Lower lobe of right lung (tissue), 2 donors: ENCODE results near the gene SMIM10L2A. TPM values are rescaled to one million over a fixed set of nuclear protein-coding genes. Genes with fewer than 3 reads are reported as not detected.
"Not testable (repeated sequence)": the region's sequence is repeated elsewhere in the genome, so short reads cannot be mapped to it uniquely, and the experiment has no call there.

Source experiments
- ATAC-seq, 2 donors: fragments of 200-7000 bp; cut with Tn5 transposase; one replicate each; pipeline ENCODE4 v1.9.1; 2020 to 2022; ENCODE audit warnings: mild to moderate bottlenecking in 2 of 2, moderate library complexity in 2 of 2
- DNase-seq: peaks from one replicate; pipeline ENCODE4 v3.0.0-alpha.2; 2020
- H3K27ac ChIP-seq: fragments of 200-600 bp; one replicate; pipeline ENCODE4 v1.8.0; 2022
- H3K27me3 ChIP-seq: fragments of 200-600 bp; one replicate; pipeline ENCODE4 v1.8.0; 2022; ENCODE audit warnings: low read depth
- H3K36me3 ChIP-seq: fragments of 200-600 bp; one replicate; pipeline ENCODE4 v1.8.0; 2022; ENCODE audit warnings: mild to moderate bottlenecking
- H3K4me1 ChIP-seq: fragments of 200-600 bp; one replicate; pipeline ENCODE4 v1.8.0; 2022
- H3K4me3 ChIP-seq: fragments of 200-600 bp; one replicate; pipeline ENCODE4 v1.8.0; 2022; ENCODE audit warnings: mild to moderate bottlenecking
- H3K9me3 ChIP-seq: fragments of 200-600 bp; one replicate; pipeline ENCODE4 v1.8.0; 2022
- intact Hi-C: fragments of 100-400 bp; cut with DNase I; formaldehyde crosslinking; loops from one replicate; pipeline ENCODE4 v1.11.0; 2022
- total RNA-seq: library from RNA; stranded (reverse); fragmentation: NEBNext Ultra II Directional; extraction: Animal tissue kit (Norgen Biotek cat#: 25700); gene quantifications from one replicate; pipeline ENCODE4 v1.2.1, GENCODE V29; 2021
- TF ChIP-seq, protein P1 (sequence below): fragments of 200-600 bp; IDR thresholded peaks from one replicate; pipeline ENCODE4 v1.8.0; 2022; ENCODE audit warnings: antibody characterized with exemption, mild to moderate bottlenecking
- donor health status: DM: no; HTN: yes; CAD: no; lungs with severe emphysema.

The SMIM10L2A gene
- total RNA-seq, 1 donor from 2014 or later, result 1.7 TPM

GRCh38 chrX:135410861-135411627 lies 10.7 kb upstream of the SMIM10L2A start:
- intact Hi-C loops, result no loop called here
- no peaks in the 10 kb centered on the region for H3K36me3 ChIP-seq
- no peaks in the 10 kb centered on the region for H3K4me1 ChIP-seq
- ATAC-seq, result no peak
- no peak overlapping the region for H3K27ac ChIP-seq
- no peak for DNase-seq
- no peak overlapping the region for H3K4me3 ChIP-seq
- no peaks in the 10 kb centered on the region for H3K9me3 ChIP-seq
- H3K27me3 ChIP-seq, result no peaks in the 10 kb centered on the region
- TF ChIP-seq, protein P1, sequence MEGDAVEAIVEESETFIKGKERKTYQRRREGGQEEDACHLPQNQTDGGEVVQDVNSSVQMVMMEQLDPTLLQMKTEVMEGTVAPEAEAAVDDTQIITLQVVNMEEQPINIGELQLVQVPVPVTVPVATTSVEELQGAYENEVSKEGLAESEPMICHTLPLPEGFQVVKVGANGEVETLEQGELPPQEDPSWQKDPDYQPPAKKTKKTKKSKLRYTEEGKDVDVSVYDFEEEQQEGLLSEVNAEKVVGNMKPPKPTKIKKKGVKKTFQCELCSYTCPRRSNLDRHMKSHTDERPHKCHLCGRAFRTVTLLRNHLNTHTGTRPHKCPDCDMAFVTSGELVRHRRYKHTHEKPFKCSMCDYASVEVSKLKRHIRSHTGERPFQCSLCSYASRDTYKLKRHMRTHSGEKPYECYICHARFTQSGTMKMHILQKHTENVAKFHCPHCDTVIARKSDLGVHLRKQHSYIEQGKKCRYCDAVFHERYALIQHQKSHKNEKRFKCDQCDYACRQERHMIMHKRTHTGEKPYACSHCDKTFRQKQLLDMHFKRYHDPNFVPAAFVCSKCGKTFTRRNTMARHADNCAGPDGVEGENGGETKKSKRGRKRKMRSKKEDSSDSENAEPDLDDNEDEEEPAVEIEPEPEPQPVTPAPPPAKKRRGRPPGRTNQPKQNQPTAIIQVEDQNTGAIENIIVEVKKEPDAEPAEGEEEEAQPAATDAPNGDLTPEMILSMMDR, result no peak

DNA sequence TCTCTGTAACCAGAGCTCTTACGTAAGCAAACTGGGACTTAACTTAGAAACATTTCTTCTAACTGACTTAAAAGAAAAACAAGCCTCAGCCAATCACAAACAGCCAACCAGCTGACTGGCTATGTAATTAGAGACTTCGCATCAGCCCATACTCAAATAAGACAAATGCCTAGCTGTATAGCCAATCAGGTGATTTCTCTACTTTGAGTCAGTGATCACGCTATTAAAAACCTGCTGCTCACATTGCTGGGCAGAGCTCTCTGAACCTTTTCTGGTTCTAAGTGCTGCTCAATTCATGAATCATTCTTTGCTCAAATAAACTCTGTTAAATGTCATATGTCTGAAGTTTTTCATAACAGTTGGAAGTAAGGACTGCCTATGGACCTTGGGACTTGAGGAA lies 9.9 kb upstream of the SMIM10L2A start:
- TF ChIP-seq, protein P1, result no peak
- no peak for DNase-seq
- Histone ChIP-seq H3K4me1 (no peaks in the 10 kb centered on the region), H3K36me3 (no peaks in the 10 kb centered on the region), H3K4me3 (no peak overlapping the region), H3K27me3 (no peaks in the 10 kb centered on the region), H3K27ac (no peak overlapping the region), H3K9me3 (no peaks in the 10 kb centered on the region)
- ATAC-seq, result peak; percentile 25 to 36
- intact Hi-C loops, result no loop called here

DNA sequence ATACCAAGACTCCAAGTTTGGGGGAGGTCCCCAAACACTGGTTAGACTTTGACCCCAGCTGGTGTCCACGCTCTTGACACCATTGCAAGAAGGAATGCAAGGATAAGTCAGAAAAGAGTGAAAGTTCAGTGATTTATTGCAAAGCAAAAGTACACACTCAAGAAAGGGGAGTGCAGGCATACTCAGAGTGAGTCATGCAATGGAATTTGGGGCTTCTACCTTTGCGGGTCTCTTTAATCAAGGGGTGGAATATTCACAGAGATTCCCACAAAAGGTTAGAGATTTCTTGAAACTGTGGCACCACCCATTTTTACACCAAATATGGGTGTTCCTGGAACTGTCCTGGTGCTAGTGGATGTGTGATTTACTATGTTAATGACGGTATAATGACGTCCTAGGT lies 5.2 kb upstream of the SMIM10L2A start:
- no peaks in the 10 kb centered on the region for H3K4me1 ChIP-seq
- no peak for ATAC-seq
- intact Hi-C loops, result no loop called here
- no peak overlapping the region for H3K27ac ChIP-seq
- no peaks in the 10 kb centered on the region for H3K9me3 ChIP-seq
- no peak overlapping the region for H3K4me3 ChIP-seq
- no peak for DNase-seq
- no peaks in the 10 kb centered on the region for H3K36me3 ChIP-seq
- TF ChIP-seq, protein P1, result no peak
- H3K27me3 ChIP-seq, result no peaks in the 10 kb centered on the region

GRCh38 chrX:135420831-135421230 lies 913 bp upstream of the SMIM10L2A start:
- no peak overlapping the region for H3K4me3 ChIP-seq
- H3K36me3 ChIP-seq, result no peaks in the 10 kb centered on the region
- no peak for DNase-seq
- H3K9me3 ChIP-seq, result no peaks in the 10 kb centered on the region
- intact Hi-C loops, result no loop called here
- H3K27ac ChIP-seq, result no peak overlapping the region
- H3K27me3 ChIP-seq, result no peaks in the 10 kb centered on the region
- no peaks in the 10 kb centered on the region for H3K4me1 ChIP-seq
- no peak for ATAC-seq
- TF ChIP-seq, protein P1, result no peak

DNA sequence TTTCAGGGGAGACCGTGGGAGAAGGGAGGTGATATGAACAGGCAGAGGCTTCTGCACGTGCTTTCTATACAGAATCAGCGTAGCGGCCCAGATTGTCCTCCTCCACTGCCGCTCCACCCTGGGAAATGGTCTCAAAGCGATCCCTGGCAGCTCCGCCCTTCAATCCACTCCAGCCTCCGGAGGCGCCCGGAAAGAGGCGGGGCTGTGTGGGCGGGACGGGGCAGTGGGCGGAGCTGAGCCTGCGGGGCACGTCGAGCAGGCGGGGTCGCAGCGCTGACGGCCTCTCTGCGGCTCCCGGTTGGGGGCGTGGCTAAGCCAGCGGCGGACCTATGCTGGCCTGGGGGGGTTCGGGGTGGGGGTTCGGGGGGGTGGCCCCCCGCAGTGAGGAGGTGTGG lies 210 bp upstream of the SMIM10L2A start:
- Histone ChIP-seq H3K27me3 (no peaks in the 10 kb centered on the region), H3K27ac (peak overlapping the region; percentile 24), H3K4me3 (peak overlapping the region; percentile 54), H3K9me3 (no peaks in the 10 kb centered on the region), H3K4me1 (no peaks in the 10 kb centered on the region), H3K36me3 (no peaks in the 10 kb centered on the region)
- intact Hi-C loops, result no loop called here
- TF ChIP-seq, protein P1, result no peak
- ATAC-seq, result peak; percentile 94 to 98
- DNase-seq, result peak; percentile 90

DNA sequence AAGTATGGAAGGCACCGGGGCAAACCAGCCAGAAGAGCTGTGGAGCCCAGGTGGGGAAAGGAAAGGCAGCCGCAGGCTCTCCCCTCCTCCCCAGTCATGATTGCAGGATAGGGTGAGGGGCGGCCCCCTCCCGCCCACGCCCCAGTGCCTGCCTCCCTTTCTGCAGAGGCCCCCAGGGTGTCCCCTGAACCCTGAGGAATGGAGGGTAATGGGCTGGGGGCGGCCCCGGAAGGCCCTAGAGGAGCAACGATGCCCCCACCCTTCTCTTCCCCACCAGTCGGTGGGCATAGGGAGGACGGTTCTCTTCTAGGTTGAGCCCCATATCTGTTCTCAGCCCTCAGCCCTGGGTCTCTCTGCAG lies 1.0 kb downstream of the SMIM10L2A start:
- peak overlapping the region; percentile 54 for H3K4me3 ChIP-seq
- H3K27ac ChIP-seq, intact Hi-C loops, H3K27me3 ChIP-seq, H3K4me1 ChIP-seq, H3K36me3 ChIP-seq, ATAC-seq, DNase-seq, H3K9me3 ChIP-seq: not testable (repeated sequence)

GRCh38 chrX:135423173-135423864 lies 1.6 kb downstream of the SMIM10L2A start:
- H3K4me1 ChIP-seq, H3K27me3 ChIP-seq, H3K27ac ChIP-seq, ATAC-seq, H3K4me3 ChIP-seq, H3K36me3 ChIP-seq, DNase-seq, H3K9me3 ChIP-seq, intact Hi-C loops: not testable (repeated sequence)
